RWPE2 (cell line): ENCODE results near the gene CERT1.

Experiments used
- ATAC-seq: fragments of 200-7000 bp; cut with Tn5 transposase; 3 replicates; pipeline ENCODE4 v1.9.1; 2021; ENCODE audit warnings: low read depth
- DNase-seq: peaks from one replicate; pipeline ENCODE4 v3.0.0-alpha.2; 2020; ENCODE audit warnings: low spot score
- H3K27ac ChIP-seq: fragments of 450-650 bp; 2 replicates; pipeline ENCODE4 v1.5.1; 2017; ENCODE audit warnings: mild to moderate bottlenecking; ENCODE audit not compliant: poor library complexity, severe bottlenecking
- H3K27me3 ChIP-seq: fragments of 250-450 bp; sonication (Bioruptor Pico); 2 replicates; pipeline ENCODE4 v1.5.1; 2021; ENCODE audit warnings: mild to moderate bottlenecking, moderate library complexity; ENCODE audit not compliant: insufficient read depth, poor library complexity, severe bottlenecking
- H3K36me3 ChIP-seq: fragments of 250-450 bp; sonication (Bioruptor Pico); 2 replicates; pipeline ENCODE4 v1.5.1; 2020; ENCODE audit warnings: low read depth, mild to moderate bottlenecking, moderate library complexity
- H3K4me1 ChIP-seq: fragments of 250-450 bp; sonication (Bioruptor Pico); 2 replicates; pipeline ENCODE4 v1.5.1; 2021; ENCODE audit warnings: mild to moderate bottlenecking, moderate library complexity; ENCODE audit not compliant: insufficient read depth, poor library complexity, severe bottlenecking
- H3K4me3 ChIP-seq: fragments of 250-450 bp; sonication (Bioruptor Pico); 2 replicates; pipeline ENCODE4 v1.5.1; 2021; ENCODE audit warnings: mild to moderate bottlenecking, moderate library complexity; ENCODE audit not compliant: severe bottlenecking
- H3K9me3 ChIP-seq: fragments of 250-450 bp; sonication (Bioruptor Pico); 2 replicates; pipeline ENCODE4 v1.5.1; 2021; ENCODE audit warnings: mild to moderate bottlenecking, moderate library complexity; ENCODE audit not compliant: severe bottlenecking
- CTCF ChIP-seq: fragments of 450-650 bp; IDR thresholded peaks from one replicate; pipeline ENCODE4 v1.5.1; 2017; ENCODE audit warnings: mild to moderate bottlenecking, moderate library complexity; ENCODE audit not compliant: poor library complexity, severe bottlenecking

CERT1 gene

GRCh38 chr5:75361310-75361709 lies 150.1 kb downstream of the CERT1 start:
- ATAC-seq (no peak), DNase-seq (no peak)
- Histone ChIP-seq H3K27ac (no peak overlapping the region), H3K27me3 (no peaks in the 10 kb centered on the region), H3K9me3 (no peaks in the 10 kb centered on the region), H3K4me3 (no peak overlapping the region), H3K36me3 (peaks cover 69% of the 10 kb centered on the region), H3K4me1 (no peaks in the 10 kb centered on the region)
- no peak for TF ChIP-seq CTCF

DNA sequence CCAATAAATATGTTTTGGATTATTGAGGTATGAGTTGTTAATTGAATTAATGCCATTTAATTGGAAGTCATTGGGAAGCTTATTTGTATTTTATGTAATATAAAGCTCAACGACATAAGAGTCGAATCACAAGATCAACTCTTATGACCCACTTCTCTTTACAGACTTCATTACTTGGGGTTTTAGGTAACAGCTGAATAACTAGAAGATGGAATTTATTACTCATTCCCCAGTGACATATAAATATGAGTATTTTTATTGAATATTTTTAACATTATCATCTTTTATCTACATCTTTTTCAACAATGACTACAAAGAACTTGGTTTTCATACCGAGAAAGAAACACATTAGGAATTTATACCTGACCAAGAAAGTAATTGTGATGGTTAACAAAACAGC lies 153.3 kb downstream of the CERT1 start:
- no peaks in the 10 kb centered on the region for H3K27me3 ChIP-seq
- no peak for DNase-seq
- no peak overlapping the region for H3K27ac ChIP-seq
- no peak overlapping the region for H3K4me3 ChIP-seq
- H3K36me3 ChIP-seq: peaks cover 100% of the 10 kb centered on the region
- no peak for ATAC-seq
- H3K4me1 ChIP-seq: no peaks in the 10 kb centered on the region
- no peaks in the 10 kb centered on the region for H3K9me3 ChIP-seq
- TF ChIP-seq CTCF: no peak

DNA sequence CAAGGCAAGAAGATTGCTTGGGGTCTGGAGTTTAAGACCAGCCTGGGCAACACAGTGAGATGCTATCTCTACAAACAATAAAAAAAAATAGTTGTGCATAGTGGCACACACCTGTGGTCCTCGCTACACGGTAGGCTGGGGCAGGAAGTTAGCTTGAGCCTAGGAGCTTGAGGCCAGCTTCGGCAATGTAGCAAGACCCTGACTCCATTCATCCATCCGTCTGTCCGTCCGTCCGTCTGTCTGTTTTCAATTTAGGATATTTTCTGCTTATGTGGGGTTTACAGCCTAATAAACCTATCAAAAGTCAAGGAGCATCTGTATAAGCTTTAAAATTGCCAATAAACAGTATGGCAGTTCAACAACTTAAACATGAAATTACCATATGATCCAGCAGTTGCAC lies 154.7 kb downstream of the CERT1 start:
- H3K36me3 ChIP-seq: peaks cover 100% of the 10 kb centered on the region
- no peak for TF ChIP-seq CTCF

GRCh38 chr5:75355236-75355635 lies 156.2 kb downstream of the CERT1 start:
- Histone ChIP-seq H3K27me3 (no peaks in the 10 kb centered on the region), H3K4me3 (no peak overlapping the region), H3K27ac (no peak overlapping the region), H3K36me3 (peaks cover 100% of the 10 kb centered on the region), H3K9me3 (no peaks in the 10 kb centered on the region), H3K4me1 (no peaks in the 10 kb centered on the region)
- ATAC-seq (no peak), DNase-seq (no peak)
- no peak for TF ChIP-seq CTCF

More for the DNA sequence above, 154.7 kb downstream of the CERT1 start:
- Histone ChIP-seq H3K27ac (no peak overlapping the region), H3K9me3 (no peaks in the 10 kb centered on the region), H3K4me3 (no peak overlapping the region), H3K4me1 (no peaks in the 10 kb centered on the region), H3K27me3 (no peaks in the 10 kb centered on the region)
- DNase-seq: no peak
- ATAC-seq: no peak

GRCh38 chr5:75351139-75351926 lies 160.1 kb downstream of the CERT1 start:
- ATAC-seq (no peak), DNase-seq (no peak)
- Histone ChIP-seq H3K36me3 (peaks cover 100% of the 10 kb centered on the region), H3K4me3 (no peak overlapping the region), H3K27ac (no peak overlapping the region), H3K27me3 (no peaks in the 10 kb centered on the region), H3K4me1 (peaks cover 2% of the 10 kb centered on the region), H3K9me3 (no peaks in the 10 kb centered on the region)
- no peak for TF ChIP-seq CTCF
